ENCODE results near the gene NFATC4. TPM values are rescaled to one million over a fixed set of nuclear protein-coding genes. Genes with fewer than 3 reads are reported as not detected.

The NFATC4 gene
- total RNA-seq, 2 donors from 2014 or later = 11.2 to 24.0 TPM

GRCh38 chr14:24414732-24415420, 46.9 kb downstream of the NFATC4 start:
- no peak overlapping the region for H3K9ac ChIP-seq (ENCODE audit: low read depth in 2 of 2, low read length in 2 of 2)
- DNase-seq = no peak

DNA sequence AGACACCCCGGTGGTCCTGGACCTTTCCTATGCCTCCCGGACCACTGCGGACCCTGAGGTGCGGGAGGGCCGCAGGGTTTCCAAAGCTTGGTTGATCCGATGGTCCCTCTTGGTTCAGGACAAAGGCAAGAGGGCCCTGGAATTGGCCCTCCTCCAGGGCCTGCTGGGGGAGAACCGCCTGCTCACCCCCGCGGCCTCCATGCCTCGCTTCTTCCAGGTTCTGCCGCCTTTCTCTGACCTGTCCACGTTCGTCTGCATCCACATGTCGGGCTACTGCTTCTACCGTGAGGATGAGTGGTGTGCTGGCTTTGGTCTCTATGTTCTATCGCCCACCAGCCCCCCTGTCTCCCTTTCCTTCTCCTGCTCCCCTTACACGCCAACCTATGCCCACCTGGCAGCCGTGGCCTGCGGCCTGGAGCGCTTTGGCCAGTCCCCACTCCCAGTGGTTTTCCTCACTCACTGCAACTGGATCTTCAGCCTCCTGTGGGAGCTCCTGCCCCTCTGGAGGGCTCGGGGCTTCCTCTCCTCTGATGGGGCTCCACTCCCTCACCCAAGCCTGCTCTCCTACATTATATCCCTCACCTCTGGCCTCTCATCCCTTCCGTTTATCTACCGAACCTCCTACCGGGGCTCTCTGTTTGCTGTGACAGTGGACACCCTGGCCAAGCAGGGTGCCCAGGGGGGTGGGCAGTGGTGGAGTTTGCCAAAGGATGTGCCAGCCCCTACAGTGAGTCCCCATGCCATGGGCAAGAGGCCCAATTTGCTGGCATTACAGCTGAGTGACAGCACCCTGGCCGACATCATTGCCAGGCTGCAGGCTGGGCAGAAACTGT, 47.7 kb downstream of the NFATC4 start:
- Histone ChIP-seq H3K9me3 (no peaks in the 10 kb centered on the region), H3K27ac (no peak overlapping the region), H3K27me3 (no peaks in the 10 kb centered on the region), H3K4me3 (no peak overlapping the region), H3K9ac (ENCODE audit: low read depth in 2 of 2, low read length in 2 of 2) (no peak overlapping the region), H3K4me1 (peaks cover 4% of the 10 kb centered on the region), H3K36me3 (no peaks in the 10 kb centered on the region)
- no peak for DNase-seq
- intact Hi-C loops (cut with DNase I) = no loop called here
- TF ChIP-seq, protein P1, sequence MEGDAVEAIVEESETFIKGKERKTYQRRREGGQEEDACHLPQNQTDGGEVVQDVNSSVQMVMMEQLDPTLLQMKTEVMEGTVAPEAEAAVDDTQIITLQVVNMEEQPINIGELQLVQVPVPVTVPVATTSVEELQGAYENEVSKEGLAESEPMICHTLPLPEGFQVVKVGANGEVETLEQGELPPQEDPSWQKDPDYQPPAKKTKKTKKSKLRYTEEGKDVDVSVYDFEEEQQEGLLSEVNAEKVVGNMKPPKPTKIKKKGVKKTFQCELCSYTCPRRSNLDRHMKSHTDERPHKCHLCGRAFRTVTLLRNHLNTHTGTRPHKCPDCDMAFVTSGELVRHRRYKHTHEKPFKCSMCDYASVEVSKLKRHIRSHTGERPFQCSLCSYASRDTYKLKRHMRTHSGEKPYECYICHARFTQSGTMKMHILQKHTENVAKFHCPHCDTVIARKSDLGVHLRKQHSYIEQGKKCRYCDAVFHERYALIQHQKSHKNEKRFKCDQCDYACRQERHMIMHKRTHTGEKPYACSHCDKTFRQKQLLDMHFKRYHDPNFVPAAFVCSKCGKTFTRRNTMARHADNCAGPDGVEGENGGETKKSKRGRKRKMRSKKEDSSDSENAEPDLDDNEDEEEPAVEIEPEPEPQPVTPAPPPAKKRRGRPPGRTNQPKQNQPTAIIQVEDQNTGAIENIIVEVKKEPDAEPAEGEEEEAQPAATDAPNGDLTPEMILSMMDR (IDR thresholded peaks at IDR 0.05) = no peak

More at GRCh38 chr14:24414732-24415420, 46.9 kb downstream of the NFATC4 start:
- peaks cover 4% of the 10 kb centered on the region for H3K4me1 ChIP-seq
- H3K27me3 ChIP-seq = no peaks in the 10 kb centered on the region
- no peak overlapping the region for H3K4me3 ChIP-seq
- no peaks in the 10 kb centered on the region for H3K36me3 ChIP-seq
- intact Hi-C loops (cut with DNase I) = no loop called here
- H3K27ac ChIP-seq = no peak overlapping the region
- no peaks in the 10 kb centered on the region for H3K9me3 ChIP-seq
- TF ChIP-seq, protein P1 (IDR thresholded peaks at IDR 0.05) = no peak

GRCh38 chr14:24416254-24416931, 48.4 kb downstream of the NFATC4 start:
- Histone ChIP-seq H3K4me3 (no peak overlapping the region), H3K27ac (no peak overlapping the region), H3K4me1 (peaks cover 4% of the 10 kb centered on the region), H3K9ac (ENCODE audit: low read depth in 2 of 2, low read length in 2 of 2) (no peak overlapping the region), H3K27me3 (no peaks in the 10 kb centered on the region), H3K9me3 (no peaks in the 10 kb centered on the region), H3K36me3 (no peaks in the 10 kb centered on the region)
- no peak for DNase-seq
- TF ChIP-seq, protein P1 (IDR thresholded peaks at IDR 0.05) = no peak
- intact Hi-C loops (cut with DNase I) = no loop called here

DNA sequence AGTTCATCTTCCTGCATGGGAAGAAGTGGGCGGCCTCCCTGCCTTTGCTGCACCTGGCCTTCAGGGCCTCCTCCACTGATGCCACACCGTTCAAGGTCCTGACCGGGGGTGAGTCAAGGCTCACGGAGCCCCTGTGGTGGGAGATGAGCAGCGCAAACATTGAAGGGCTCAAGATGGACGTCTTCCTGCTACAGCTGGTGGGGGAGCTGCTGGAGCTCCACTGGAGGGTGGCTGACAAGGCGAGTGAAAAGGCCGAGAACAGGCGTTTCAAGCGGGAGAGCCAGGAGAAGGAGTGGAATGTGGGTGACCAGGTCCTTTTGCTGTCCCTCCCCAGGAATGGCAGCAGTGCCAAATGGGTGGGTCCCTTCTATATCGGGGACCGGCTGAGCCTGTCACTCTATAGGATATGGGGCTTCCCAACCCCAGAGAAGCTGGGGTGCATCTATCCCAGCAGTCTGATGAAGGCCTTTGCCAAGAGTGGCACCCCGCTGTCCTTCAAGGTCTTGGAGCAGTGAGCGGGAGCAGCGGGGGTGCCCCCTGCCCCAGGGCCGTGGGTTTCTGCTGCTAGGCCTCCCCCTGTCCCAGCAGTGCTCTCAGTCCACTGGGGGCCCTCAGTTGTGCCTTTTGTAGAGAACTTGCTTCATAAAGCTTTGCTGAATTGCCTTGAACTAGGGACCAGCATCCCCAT, 49.1 kb downstream of the NFATC4 start:
- Histone ChIP-seq H3K9me3 (no peaks in the 10 kb centered on the region), H3K9ac (ENCODE audit: low read depth in 2 of 2, low read length in 2 of 2) (no peak overlapping the region), H3K36me3 (no peaks in the 10 kb centered on the region), H3K27me3 (no peaks in the 10 kb centered on the region), H3K4me1 (peaks cover 4% of the 10 kb centered on the region), H3K4me3 (no peak overlapping the region), H3K27ac (no peak overlapping the region)
- TF ChIP-seq, protein P1 (IDR thresholded peaks at IDR 0.05) = no peak
- DNase-seq = no peak
- intact Hi-C loops (cut with DNase I) = no loop called here
